NCI-H2107 treated with DMSO at 0.1 percent for 48 hours (cell line): Measurements from ENCODE around the gene KCNJ4.
"Not testable (repeated sequence)": the region's sequence is repeated elsewhere in the genome, so short reads cannot be mapped to it uniquely, and the experiment has no call there.

Experiments
- DNase-seq: peaks from one replicate; lab custom pipeline; 2025; ENCODE audit not compliant: unreplicated experiment; lab: John Stamatoyannopoulos, UW

The KCNJ4 gene

DNA sequence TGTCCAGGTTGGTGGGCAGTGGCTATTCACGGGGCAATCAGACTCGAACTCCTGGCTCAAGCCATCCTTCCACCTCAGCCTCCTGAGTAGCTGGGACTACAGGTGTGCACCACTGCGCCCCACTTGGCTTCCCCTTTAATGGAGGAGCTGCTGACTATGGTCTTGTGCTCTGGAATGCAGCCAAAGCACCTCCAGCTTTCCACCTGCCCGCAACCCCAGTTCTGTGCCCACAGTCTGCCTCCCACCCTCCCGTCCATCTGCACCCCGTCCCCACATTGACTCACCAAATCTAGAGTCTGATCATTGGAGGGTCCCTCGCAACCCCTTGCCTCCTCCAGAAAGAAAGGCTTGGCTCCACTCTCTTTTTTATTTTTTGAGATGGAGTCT, 41.0 kb downstream of the KCNJ4 start:
- DNase-seq = no peak

DNA sequence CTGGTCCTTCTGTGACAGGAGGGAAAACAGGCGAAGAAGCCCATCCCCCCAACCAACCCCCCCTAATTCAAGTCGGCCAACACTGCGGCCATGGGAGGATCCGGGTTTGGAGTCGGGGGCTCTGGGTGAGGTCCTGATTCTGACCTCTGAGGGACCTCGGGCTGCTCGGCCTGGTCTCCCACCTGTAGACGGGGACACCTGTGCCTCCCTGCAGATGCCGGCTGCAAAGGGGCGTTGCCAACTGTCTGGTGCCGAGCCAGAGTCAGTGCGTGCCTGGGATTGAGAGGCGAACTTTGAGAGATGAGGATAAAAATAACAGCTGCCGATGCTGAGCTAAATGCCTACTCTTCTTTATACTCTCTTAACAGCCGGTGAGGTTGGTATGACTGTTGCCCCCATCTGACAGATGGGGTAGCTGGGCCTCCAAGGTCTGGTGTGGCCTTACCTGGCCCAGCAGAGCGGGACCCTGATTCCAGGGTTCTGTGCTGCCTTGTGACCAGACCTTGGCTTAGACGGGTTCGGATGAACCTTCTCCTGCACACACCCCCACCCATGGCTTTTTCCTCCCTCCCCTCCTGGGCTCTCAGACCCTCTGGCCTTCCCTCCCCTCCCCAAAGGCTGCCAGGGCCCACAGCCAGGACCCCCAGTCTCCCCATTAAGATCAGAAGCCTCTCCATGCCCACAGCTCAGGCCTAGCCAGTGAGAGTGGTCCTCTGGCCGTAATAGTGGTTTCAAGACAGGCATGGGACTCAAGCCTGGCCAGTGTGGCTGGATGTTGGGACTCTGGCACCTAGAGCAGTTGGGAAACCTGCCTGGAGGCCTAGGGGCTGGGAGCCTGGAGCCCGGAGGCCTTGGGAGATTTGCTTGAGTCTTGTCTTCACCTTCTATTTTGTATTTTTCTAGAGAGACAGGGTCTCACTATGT, 41.7 kb downstream of the KCNJ4 start:
- no peak for DNase-seq

DNA sequence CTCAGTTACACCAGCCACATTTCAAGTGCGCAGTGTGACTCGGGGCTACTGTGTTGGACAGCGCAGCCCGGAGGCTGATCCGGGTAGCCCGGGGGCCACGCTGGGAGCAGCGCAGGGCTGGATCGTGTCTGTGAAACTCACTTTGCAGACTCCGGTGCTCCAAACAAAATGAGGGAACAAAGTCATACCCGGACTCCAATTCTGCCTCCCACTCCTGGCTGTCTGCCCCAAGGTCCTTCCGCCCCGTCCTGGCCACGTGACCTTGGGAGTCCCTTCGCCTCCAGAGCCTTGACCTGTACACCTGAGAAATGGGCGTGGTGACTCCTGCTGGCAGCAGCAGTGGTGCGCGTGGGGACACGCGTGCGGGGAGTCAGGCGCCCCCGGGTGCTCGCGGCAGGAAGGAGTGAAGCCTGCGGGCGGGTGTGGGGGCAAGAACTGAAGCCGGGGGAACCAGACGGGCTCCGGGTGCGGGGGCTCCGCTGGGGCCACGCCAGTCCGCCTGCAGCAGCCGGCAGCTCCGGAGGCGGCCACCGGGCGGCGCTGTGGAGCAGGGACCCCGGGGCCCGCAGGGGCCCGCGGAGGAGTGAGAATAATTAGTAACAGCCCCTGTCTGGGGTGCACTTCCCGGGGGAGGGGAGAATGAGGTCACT, 42.4 kb downstream of the KCNJ4 start:
- DNase-seq = no peak

GRCh38 chr22:38411016-38411415, 44.0 kb downstream of the KCNJ4 start:
- no peak for DNase-seq

DNA sequence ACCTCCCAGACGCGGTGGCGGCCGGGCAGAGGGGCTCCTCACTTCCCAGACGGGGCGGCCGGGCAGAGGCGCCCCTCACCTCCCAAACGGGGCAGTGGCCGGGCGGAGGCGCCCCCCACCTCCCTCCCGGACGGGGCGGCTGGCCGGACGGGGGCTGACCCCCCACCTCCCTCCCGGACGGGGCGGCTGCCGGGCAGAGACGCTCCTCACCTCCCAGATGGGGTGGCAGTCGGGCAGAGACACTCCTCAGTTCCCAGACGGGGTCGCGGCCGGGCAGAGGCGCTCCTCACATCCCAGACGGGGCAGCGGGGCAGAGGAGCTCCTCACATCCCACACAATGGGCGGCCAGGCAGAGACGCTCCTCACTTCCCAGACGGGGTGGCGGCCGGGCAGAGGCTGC, 45.1 kb downstream of the KCNJ4 start:
- not testable (repeated sequence) for DNase-seq

DNA sequence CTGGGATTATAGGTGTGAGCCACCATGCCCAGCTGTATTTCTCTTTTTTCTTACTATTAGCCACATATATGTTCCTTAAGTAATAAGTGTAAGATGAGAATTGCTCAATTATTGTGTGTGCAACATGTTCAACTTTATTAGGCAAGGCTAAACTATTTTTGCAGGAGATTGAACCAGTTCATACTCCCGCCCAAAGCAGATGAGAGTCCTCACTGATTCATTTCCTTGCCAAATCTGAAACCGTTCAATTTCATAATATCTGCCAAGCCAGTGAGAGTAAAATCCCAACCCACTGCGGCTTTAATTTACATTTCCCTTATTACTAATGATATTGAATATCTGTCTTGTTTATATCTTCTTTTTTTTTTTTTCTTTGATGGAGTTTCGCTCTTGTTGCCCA, 48.4 kb downstream of the KCNJ4 start:
- DNase-seq = no peak

DNA sequence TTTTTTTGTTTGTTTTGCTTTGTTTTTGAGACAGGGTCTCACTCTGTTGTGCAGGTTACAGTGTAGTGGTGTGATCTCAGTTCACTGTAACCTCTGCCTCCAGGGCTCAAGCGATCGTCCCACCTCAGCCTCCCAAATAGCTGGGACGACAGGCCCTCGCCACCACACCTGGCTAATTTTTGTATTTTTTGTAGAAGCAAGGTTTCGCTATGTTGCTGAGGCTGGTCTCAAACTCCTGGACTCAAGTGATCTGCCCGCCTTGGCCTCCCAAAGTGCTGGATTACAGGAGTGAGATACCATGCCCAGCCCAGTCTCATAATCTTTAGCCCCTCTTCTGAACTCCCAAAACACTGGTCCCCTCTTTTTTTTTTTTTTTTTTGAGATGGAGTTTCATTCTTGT, 50.6 kb downstream of the KCNJ4 start:
- DNase-seq = no peak

DNA sequence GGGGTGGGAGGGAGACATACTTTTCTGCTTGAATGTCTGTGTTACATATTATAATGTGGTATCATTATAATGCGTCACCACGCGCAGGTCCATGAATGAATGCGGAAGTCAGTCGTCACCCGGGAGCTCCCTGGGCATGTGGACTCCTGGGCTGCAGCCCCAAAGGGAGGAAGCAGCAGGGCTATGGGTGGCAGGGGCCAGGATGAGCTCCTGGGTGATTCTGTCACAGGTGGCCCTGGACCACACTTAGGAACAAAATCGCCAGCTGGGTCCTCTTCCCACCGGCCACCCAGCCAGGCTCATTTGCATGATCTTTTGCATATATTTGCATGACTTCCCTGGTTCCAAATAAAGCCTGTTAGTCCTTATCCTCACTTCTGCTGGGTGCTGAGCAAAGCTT, 51.2 kb downstream of the KCNJ4 start:
- DNase-seq = no peak

DNA sequence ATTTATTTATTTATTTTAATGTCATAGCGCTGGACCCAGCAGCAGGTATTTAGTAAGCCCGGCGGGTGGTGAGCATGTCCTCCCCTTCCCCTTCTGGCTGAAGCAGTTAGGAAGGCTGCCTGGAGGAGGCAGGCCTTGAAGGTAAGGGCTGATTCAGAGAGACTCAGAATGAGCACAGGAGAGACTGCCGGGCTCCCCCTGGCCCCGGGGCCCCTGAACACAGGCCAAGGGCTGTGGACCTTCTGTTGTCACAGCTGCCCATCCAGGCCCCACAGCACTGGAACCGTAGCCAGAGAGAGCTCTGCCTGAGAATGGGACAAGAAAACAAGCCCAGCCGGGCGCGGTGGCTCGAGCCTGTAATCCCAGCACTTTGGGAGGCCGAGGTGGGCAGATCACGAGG, 52.8 kb downstream of the KCNJ4 start:
- DNase-seq = no peak

GRCh38 chr22:38401336-38402084, 53.5 kb downstream of the KCNJ4 start:
- no peak for DNase-seq

GRCh38 chr22:38400256-38400655, 54.7 kb downstream of the KCNJ4 start:
- not testable (repeated sequence) for DNase-seq

GRCh38 chr22:38398609-38399461, 56.2 kb downstream of the KCNJ4 start:
- no peak for DNase-seq

- DNase-seq = not testable (repeated sequence)
These were observed 56.8 kb downstream of the KCNJ4 start for GRCh38 chr22:38398181-38398608.

- no peak for DNase-seq
These were observed 57.6 kb downstream of the KCNJ4 start for GRCh38 chr22:38397189-38398085.

GRCh38 chr22:38396440-38397069, 58.4 kb downstream of the KCNJ4 start:
- DNase-seq = not testable (repeated sequence)

DNA sequence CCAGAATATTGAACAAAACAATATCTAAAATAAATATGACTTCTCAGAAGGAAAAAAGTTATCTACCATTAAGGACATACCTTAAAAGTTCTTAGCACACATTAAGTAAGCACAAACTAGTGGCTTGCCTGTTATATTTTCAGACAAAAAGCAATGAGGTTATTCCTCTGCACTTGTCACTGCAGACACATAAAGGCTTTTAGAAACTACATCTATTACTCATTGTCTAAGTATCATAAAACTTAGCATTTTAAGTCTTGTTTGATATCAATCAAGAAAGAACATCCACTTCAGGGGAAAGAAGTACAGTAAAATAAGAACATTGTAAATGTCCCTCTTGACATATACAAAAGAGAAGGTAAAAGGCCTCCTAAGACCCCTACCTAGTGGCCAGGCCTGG, 59.1 kb downstream of the KCNJ4 start:
- DNase-seq = not testable (repeated sequence)

DNA sequence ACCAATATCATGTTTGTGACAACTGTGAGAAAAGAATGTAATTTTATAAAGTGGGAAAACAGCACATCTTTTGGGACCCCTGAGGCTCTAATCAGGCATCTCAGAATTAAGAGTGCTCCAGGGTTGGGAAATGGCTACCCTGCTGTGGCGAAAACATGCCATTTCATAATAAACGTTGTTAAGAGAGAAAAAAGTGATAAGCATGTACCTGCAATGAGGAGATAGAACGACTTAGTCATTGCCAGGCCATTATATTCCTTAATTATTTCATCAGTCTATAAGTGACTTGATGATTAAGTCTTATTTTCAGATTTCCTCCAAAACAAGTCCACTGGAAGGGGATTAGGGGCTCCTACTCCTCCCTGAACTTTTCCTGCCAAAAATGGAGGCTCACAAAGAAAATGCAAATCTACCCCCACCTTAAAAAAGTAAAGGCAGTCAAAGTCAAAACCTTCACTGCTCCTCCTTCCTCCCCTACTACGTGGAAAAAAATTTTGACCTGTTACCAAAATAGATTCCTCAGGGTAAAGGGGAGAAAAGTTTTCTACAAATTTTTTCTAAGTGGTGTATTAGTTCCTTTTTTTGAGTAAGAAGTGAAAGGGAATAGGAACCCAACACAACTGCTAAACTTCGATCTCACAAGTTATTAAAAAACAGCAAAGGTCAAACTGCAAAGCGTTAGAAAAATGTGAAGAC, 59.9 kb downstream of the KCNJ4 start:
- DNase-seq = not testable (repeated sequence)

GRCh38 chr22:38389428-38389818, 65.6 kb downstream of the KCNJ4 start:
- DNase-seq = not testable (repeated sequence)
